Kidney epithelial cell (primary cell): Measurements from ENCODE around the gene APP. TPM values are rescaled to one million over a fixed set of nuclear protein-coding genes. Genes with fewer than 3 reads are reported as not detected.
"Not testable (repeated sequence)": the region's sequence is repeated elsewhere in the genome, so short reads cannot be mapped to it uniquely, and the experiment has no call there.

Experiments used
- DNase-seq: peaks from one replicate; pipeline ENCODE4 v3.0.0-alpha.2; 2010; ENCODE audit warnings: low read depth
- H3K27me3 ChIP-seq: 2 replicates; pipeline ENCODE4 v1.6.0; 2011; ENCODE audit warnings: low read length; ENCODE audit not compliant: control insufficient read depth, insufficient read depth
- H3K36me3 ChIP-seq: 2 replicates; pipeline ENCODE4 v1.5.1; 2011; ENCODE audit warnings: low read length; ENCODE audit not compliant: control insufficient read depth, insufficient read depth
- H3K4me3 ChIP-seq: 2 replicates; pipeline ENCODE4 v1.5.1; 2011; ENCODE audit warnings: low read depth, mild to moderate bottlenecking, control low read depth, low read length
- total RNA-seq: library from RNA; depleted of rRNA; stranded (reverse); fragments of >200 nt; gene quantifications from 2 replicates; pipeline ENCODE4 v1.2.3, GENCODE V29; 2015
- TF ChIP-seq, protein P1 (sequence below): IDR thresholded peaks from 2 replicates; pipeline ENCODE4 v1.5.1; 2011; ENCODE audit warnings: mild to moderate bottlenecking, moderate library complexity, low read length, control low read depth, inconsistent platforms; ENCODE audit not compliant: insufficient read depth, poor library complexity, severe bottlenecking

Gene APP
- total RNA-seq, 1 donor from 2014 or later = 624 TPM

DNA sequence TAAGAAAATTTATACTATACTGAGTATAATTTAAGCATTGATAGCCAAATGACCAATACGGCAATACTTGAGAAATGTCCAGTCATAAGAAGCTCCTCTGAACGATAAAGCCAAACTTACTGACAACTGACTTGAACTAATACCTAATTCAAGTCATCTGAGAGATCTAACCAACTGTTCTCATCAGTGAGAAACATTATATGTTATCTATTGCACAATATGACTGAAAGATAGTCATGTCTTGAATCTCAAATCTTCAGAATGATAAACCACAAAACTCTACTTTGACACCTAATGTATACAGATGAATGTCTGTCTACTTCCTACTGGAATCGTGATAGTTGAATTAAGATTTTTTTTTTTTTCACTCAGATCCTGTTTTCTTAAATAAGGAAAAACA lies 39.0 kb downstream of the APP start:
- DNase-seq = no peak
- TF ChIP-seq, protein P1, sequence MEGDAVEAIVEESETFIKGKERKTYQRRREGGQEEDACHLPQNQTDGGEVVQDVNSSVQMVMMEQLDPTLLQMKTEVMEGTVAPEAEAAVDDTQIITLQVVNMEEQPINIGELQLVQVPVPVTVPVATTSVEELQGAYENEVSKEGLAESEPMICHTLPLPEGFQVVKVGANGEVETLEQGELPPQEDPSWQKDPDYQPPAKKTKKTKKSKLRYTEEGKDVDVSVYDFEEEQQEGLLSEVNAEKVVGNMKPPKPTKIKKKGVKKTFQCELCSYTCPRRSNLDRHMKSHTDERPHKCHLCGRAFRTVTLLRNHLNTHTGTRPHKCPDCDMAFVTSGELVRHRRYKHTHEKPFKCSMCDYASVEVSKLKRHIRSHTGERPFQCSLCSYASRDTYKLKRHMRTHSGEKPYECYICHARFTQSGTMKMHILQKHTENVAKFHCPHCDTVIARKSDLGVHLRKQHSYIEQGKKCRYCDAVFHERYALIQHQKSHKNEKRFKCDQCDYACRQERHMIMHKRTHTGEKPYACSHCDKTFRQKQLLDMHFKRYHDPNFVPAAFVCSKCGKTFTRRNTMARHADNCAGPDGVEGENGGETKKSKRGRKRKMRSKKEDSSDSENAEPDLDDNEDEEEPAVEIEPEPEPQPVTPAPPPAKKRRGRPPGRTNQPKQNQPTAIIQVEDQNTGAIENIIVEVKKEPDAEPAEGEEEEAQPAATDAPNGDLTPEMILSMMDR = no peak
- Histone ChIP-seq H3K4me3 (no peak overlapping the region), H3K27me3 (no peaks in the 10 kb centered on the region), H3K36me3 (no peaks in the 10 kb centered on the region)

DNA sequence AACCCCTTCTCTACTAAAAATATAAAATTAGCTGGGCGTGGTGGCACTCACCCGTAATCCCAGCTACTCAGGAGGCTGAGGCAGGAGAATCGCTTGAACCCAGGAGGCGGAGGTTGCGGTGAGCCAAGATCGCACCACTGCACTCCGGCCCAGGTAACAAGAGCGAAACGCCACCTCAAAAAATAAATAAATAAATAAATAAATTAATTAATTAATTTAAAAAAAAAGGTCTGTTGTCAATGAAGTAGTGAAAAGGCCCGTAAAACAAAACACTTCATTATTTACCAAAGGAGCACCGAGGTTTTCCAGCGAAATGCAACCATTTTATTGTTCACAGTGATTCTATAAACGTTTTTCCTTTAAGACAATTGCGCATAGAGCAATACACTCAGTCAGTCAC lies 39.5 kb downstream of the APP start:
- not testable (repeated sequence) for H3K36me3 ChIP-seq, H3K4me3 ChIP-seq, H3K27me3 ChIP-seq, DNase-seq

DNA sequence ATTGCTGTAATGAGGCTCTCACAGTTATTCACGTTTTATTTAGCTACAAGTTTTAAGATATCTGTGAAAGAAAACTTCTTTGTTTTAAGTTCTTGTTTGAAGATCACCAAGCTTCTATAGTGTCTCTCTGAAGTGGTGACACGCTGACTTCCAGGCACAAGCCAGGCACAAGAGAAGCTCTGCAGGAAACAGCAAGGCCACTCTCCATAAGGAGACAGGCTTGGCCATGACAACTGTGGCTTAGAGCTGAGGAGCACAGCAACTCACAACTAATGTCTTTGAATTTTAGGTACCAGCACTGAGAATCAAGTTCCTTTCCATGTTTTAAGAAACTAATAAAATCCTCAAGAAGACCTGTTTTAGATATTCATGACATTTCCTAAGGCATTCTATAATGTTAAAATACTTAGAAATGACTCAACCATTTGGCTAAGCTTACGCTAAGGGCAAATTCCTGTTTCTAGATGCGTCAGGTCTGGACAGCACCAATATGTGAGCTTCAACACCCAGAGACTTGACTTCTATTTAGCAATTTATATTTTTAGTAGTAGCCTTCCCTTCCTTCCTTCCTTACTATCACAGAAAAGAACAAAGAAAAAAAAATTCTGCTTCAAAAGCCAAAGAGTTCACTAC lies 40.2 kb downstream of the APP start:
- no peak for DNase-seq
- Histone ChIP-seq H3K36me3 (no peaks in the 10 kb centered on the region), H3K4me3 (no peak overlapping the region), H3K27me3 (no peaks in the 10 kb centered on the region)
- TF ChIP-seq, protein P1 = no peak

DNA sequence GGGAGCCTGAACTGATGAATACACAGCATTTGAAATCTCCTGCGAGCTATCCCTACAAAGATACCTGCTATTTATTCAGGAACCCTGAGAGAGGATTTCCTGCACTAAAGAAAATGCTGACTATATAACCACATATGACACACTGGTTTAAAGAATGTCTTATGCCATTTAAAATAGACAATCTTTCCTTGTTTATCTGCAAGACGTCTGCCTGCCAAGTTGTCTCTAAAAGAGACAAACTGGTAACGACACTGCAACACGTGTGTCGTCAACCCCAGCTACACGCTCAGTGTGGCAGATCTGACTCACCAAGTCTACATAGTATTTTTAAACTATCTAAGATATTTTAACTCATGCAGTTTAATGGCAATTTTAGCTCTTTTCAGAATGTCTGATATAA lies 42.7 kb downstream of the APP start:
- no peaks in the 10 kb centered on the region for H3K27me3 ChIP-seq
- DNase-seq = no peak
- no peak overlapping the region for H3K4me3 ChIP-seq
- TF ChIP-seq, protein P1 = no peak
- H3K36me3 ChIP-seq = no peaks in the 10 kb centered on the region

DNA sequence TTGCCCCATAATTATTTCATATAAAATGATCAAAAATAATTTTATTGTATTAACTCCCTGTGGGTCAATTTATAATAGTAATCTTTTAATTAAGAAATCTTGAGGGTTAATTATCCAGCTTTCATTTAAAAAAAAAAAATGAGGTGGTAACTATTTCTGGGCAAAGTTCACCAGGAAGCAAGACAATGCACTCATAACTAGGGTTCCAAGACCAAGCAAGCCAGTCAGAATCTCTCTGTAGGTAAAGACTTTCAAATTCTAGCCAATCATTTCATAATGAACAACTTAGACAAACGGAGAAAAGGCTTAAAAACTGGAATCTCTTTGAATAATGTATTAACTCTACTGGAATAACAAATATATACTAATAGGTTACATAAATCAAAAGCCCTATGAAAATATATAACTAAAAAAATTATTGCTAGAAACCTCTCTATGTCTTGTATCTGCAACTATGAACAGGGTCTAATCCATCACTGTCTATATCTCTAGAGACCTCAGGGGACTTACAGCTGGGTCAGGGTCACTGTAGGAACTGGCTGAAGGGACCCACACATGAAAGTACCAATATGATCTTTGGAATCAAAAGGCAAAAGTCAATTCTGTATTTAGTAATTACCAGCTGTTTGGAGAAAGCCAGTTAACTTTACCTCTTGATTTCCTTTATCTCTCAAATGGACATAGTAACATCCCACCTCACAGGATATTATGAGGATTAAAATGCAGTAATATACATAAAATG lies 43.3 kb downstream of the APP start:
- TF ChIP-seq, protein P1 = no peak

GRCh38 chr21:26126168-26126553 lies 44.4 kb downstream of the APP start:
- no peaks in the 10 kb centered on the region for H3K27me3 ChIP-seq
- H3K4me3 ChIP-seq = no peak overlapping the region
- TF ChIP-seq, protein P1 = no peak
- H3K36me3 ChIP-seq = no peaks in the 10 kb centered on the region
- no peak for DNase-seq

More for the DNA sequence above, 43.3 kb downstream of the APP start:
- H3K27me3 ChIP-seq = no peaks in the 10 kb centered on the region
- no peak overlapping the region for H3K4me3 ChIP-seq
- no peaks in the 10 kb centered on the region for H3K36me3 ChIP-seq
- no peak for DNase-seq
